ENCODE results near the gene MGLL. TPM values are rescaled to one million over a fixed set of nuclear protein-coding genes. Genes with fewer than 3 reads are reported as not detected.

Gene MGLL
- total and polyA plus RNA-seq, 10 donors, result 11.0 to 134 (median 80.7) TPM

DNA sequence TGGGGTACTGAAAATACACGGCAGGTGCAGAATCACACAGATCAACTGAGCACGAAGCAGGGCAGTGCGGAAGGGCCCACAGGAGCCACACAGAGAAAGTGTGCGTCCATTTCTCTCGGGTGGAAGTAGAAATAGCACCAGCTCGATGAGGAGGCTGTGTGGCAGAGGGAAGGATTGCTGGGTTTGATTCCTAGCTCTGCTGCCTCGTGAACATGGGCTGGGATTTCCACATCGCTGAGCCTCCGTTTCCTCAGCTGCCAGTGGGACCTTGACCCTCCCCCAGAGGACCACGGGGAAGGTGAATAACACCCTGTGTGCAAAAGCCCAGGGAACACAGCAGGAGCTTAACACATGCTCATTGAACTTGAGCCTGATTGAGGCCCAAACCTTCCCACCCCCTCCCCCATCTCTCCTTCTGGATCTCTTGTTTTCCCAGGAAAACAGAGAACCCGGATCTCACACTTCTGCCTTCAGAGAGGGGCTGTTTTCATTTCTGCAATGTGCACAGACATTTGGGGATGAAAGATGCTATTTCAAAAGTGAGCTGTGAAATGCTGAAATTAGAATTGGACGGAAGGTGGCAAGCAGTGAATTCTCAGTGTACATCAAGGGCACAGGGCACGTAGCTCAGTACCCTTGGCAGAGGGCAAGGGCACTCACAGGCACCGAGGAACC, 111.2 kb downstream of the MGLL start:
- Histone ChIP-seq H3K4me3 (no peak overlapping the region), H3K36me3 (peaks cover 0 to 15% (median 0%) of the 10 kb centered on the region in 6 donors), H3K4me1 (peaks cover 3 to 98% (median 57%) of the 10 kb centered on the region in 6 donors), H3K27ac (peak overlapping the region in 7 of 8 donors; percentile 15 to 90 (median 76)), H3K27me3 (replicated peaks in 1 of 7) (no peaks in the 10 kb centered on the region), H3K9me3 (no peaks in the 10 kb centered on the region)
- TF ChIP-seq POLR2A (IDR thresholded peaks at IDR 0.05), result no peak
- TF ChIP-seq POLR2AphosphoS5 (IDR thresholded peaks at IDR 0.05), result no peak
- TF ChIP-seq, protein P1, sequence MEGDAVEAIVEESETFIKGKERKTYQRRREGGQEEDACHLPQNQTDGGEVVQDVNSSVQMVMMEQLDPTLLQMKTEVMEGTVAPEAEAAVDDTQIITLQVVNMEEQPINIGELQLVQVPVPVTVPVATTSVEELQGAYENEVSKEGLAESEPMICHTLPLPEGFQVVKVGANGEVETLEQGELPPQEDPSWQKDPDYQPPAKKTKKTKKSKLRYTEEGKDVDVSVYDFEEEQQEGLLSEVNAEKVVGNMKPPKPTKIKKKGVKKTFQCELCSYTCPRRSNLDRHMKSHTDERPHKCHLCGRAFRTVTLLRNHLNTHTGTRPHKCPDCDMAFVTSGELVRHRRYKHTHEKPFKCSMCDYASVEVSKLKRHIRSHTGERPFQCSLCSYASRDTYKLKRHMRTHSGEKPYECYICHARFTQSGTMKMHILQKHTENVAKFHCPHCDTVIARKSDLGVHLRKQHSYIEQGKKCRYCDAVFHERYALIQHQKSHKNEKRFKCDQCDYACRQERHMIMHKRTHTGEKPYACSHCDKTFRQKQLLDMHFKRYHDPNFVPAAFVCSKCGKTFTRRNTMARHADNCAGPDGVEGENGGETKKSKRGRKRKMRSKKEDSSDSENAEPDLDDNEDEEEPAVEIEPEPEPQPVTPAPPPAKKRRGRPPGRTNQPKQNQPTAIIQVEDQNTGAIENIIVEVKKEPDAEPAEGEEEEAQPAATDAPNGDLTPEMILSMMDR (IDR thresholded peaks at IDR 0.05 in 8 of 11, conservative IDR thresholded peaks at IDR 0.05 in 3 of 11), result no peak
- 66 to 79% (median 70%) methylated on average over 9 to 14 of the region's 14 CpGs for WGBS, 5 donors
- DNase-seq, result peak; percentile 68
- intact Hi-C loops (cut with DNase I; ENCODE audit: low total_unique reads), result no loop called here

DNA sequence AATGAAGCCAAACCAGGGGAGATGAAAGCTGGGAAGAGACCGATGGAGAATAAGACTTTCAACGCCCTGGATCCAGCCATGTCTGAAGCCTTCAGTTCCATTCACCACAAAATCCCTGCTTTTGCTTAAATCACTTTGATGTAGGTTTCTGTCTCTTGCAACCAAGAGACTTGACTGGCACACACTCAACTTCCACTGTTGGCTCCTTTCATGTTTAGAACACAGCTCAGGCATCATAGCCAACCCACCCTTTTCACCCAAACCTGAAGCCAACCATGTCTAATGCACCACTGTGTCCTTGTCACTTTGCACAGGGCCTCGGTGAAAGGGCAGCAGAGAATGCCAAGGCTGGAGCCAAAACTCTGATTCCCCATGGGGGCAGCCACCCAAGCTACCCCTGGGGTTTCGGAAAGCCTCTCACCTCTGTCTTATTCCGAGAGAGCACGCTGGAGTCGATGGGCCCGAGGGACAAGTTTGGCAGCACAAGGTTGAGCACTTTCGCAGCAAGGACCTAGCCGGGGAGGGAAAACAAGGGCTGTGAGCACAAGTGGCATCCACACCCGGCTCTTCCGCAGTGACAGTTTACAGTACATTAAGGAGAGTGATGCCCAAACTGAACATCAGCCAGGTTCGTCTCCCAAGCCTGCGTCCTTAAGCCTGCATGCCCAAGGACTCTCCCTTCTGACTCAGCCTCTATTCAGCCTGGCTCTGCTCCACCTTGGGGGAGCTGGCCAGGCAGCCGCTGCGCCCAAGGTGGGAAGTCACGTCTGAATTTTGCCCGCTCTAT, 112.0 kb downstream of the MGLL start:
- WGBS, 5 donors, result 65 to 91% (median 84%) methylated on average over 14 to 18 of the region's 18 CpGs
- intact Hi-C loops (cut with DNase I; ENCODE audit: low total_unique reads), result no loop called here
- H3K27ac ChIP-seq, result peak overlapping the region in 7 of 8 donors; percentile 48 to 90 (median 76)
- H3K9me3 ChIP-seq, result no peaks in the 10 kb centered on the region
- TF ChIP-seq, protein P1 (IDR thresholded peaks at IDR 0.05 in 8 of 11, conservative IDR thresholded peaks at IDR 0.05 in 3 of 11), result no peak
- TF ChIP-seq POLR2A (IDR thresholded peaks at IDR 0.05) (no peak), POLR2AphosphoS5 (IDR thresholded peaks at IDR 0.05) (peak in 2 of 3 donors; percentile 9 to 71)
- peaks cover 0 to 15% (median 0%) of the 10 kb centered on the region in 6 donors for H3K36me3 ChIP-seq
- H3K4me1 ChIP-seq, result peaks cover 3 to 93% (median 57%) of the 10 kb centered on the region in 6 donors
- peak; percentile 61 for DNase-seq
- no peaks in the 10 kb centered on the region for H3K27me3 ChIP-seq (replicated peaks in 1 of 7)
- no peak overlapping the region for H3K4me3 ChIP-seq

DNA sequence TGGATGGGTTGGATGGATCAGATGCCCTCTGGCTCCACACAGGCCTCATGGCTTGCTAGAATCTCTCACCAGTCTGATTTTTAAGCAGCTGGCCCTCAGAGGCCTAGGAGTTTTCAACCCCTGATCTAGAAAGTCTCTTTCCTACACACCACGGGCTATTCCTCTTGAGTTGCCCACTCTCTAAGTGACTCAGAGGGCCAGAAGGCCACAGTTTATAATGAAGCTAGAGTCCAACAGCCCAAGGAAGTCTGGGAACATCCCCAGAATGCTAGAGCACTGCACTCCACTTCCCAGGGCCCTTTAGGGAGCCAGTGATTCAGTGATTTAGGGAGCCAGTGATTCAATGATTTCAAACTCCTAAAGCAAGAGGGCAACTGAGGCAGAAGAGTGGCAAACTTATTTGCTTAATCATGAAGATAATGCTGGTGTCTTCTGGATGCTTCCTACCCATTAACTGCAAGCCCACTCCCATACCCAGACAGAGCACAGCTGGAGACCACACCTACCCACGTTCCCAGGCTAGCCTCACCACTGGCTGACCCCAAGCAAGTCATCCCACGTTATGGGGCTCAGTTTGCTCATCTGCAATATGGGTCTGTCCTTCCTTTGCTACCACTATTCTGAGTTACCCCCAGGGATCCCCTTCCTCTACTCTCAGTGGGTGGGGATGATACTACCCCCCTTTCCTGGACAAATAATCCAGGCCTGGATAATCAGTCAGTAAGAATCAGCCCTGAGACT, 112.8 kb downstream of the MGLL start:
- H3K9me3 ChIP-seq, result no peaks in the 10 kb centered on the region
- WGBS, 5 donors, result 58 to 79% (median 71%) methylated on average over 3 of the region's 3 CpGs
- no peak for DNase-seq
- no peaks in the 10 kb centered on the region for H3K27me3 ChIP-seq (replicated peaks in 1 of 7)
- peaks cover 0 to 18% (median 0%) of the 10 kb centered on the region in 6 donors for H3K36me3 ChIP-seq
- TF ChIP-seq, protein P1 (IDR thresholded peaks at IDR 0.05 in 8 of 11, conservative IDR thresholded peaks at IDR 0.05 in 3 of 11), result no peak
- TF ChIP-seq POLR2A (IDR thresholded peaks at IDR 0.05) (no peak), POLR2AphosphoS5 (IDR thresholded peaks at IDR 0.05) (no peak)
- H3K4me3 ChIP-seq, result no peak overlapping the region
- H3K4me1 ChIP-seq, result peaks cover 0 to 84% (median 52%) of the 10 kb centered on the region in 6 donors
- intact Hi-C loops (cut with DNase I; ENCODE audit: low total_unique reads), result no loop called here
- peak overlapping the region; percentile 1 to 90 (median 73) for H3K27ac ChIP-seq
